Measurements from ENCODE around the gene KLK7.

DNA sequence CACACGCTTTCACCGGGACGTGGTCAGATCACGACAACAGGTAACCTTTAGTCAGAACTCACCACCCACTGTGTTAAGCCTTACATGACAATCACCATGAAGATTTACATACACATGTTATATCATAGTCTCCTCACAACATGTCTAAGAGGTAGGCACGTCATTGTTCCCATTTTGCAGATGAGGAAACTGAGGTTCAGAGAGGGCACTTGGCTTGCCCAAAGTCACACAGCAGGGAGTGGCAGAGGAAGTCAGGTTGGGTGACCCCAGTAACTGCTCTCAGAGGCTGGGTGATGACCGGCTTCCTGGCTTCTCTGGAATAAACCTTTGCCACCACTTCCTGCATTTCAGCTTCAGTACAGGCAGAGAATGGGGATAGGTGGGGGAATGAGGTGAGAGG lies 30.5 kb upstream of the KLK7 start:
- TF ChIP-seq EZH2 (IDR thresholded peaks at IDR 0.05; ENCODE audit: borderline replicate concordance, low read depth, low read length, severe bottlenecking), result no peak
- TF ChIP-seq, protein P1, sequence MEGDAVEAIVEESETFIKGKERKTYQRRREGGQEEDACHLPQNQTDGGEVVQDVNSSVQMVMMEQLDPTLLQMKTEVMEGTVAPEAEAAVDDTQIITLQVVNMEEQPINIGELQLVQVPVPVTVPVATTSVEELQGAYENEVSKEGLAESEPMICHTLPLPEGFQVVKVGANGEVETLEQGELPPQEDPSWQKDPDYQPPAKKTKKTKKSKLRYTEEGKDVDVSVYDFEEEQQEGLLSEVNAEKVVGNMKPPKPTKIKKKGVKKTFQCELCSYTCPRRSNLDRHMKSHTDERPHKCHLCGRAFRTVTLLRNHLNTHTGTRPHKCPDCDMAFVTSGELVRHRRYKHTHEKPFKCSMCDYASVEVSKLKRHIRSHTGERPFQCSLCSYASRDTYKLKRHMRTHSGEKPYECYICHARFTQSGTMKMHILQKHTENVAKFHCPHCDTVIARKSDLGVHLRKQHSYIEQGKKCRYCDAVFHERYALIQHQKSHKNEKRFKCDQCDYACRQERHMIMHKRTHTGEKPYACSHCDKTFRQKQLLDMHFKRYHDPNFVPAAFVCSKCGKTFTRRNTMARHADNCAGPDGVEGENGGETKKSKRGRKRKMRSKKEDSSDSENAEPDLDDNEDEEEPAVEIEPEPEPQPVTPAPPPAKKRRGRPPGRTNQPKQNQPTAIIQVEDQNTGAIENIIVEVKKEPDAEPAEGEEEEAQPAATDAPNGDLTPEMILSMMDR (IDR thresholded peaks at IDR 0.05; ENCODE audit: borderline replicate concordance, extremely low read depth, low read length, poor library complexity, severe bottlenecking), result no peak

Data from DND-41 (cell line).